ENCODE results near the gene ZNF594.
"Not testable (repeated sequence)": the region's sequence is repeated elsewhere in the genome, so short reads cannot be mapped to it uniquely, and the experiment has no call there.

DNA sequence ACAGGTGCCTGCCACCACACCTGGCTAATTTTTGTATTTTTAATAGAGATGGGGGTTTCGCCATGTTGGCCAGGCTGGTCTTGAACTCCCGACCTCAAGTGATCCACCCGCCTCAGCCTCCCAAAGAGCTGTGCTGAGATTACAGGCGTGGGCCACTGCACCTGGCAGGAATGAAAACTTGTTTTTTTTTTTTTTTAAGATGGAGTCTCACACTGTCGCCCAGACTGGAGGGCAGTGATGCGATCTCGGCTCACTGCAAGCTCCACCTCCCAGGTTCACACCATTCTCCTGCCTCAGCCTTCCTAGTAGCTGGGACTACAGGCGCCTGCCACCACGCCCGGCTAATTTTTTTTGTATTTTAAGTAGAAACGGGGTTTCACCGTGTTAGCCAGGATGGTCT lies 30.2 kb upstream of the ZNF594 start:
- TF ChIP-seq, protein P1, sequence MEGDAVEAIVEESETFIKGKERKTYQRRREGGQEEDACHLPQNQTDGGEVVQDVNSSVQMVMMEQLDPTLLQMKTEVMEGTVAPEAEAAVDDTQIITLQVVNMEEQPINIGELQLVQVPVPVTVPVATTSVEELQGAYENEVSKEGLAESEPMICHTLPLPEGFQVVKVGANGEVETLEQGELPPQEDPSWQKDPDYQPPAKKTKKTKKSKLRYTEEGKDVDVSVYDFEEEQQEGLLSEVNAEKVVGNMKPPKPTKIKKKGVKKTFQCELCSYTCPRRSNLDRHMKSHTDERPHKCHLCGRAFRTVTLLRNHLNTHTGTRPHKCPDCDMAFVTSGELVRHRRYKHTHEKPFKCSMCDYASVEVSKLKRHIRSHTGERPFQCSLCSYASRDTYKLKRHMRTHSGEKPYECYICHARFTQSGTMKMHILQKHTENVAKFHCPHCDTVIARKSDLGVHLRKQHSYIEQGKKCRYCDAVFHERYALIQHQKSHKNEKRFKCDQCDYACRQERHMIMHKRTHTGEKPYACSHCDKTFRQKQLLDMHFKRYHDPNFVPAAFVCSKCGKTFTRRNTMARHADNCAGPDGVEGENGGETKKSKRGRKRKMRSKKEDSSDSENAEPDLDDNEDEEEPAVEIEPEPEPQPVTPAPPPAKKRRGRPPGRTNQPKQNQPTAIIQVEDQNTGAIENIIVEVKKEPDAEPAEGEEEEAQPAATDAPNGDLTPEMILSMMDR (IDR thresholded peaks at IDR 0.05; ENCODE audit: low read length), result not testable (repeated sequence)
- not testable (repeated sequence) for TF ChIP-seq EZH2 (IDR thresholded peaks at IDR 0.05; ENCODE audit: borderline replicate concordance, low read length)
